GM10266 (cell line): ENCODE measurements around the gene ZNF76.

Experiments used
- DNase-seq: peaks from one replicate; pipeline ENCODE4 v3.0.0; 2012; ENCODE audit errors: extremely low spot score
- TF ChIP-seq, protein P1 (sequence below): IDR thresholded peaks from 2 replicates; pipeline ENCODE4 v1.5.1; 2012; ENCODE audit warnings: mild to moderate bottlenecking, low read depth; ENCODE audit not compliant: control insufficient read depth, insufficient read depth; ENCODE audit errors: missing control alignments

The ZNF76 gene

DNA sequence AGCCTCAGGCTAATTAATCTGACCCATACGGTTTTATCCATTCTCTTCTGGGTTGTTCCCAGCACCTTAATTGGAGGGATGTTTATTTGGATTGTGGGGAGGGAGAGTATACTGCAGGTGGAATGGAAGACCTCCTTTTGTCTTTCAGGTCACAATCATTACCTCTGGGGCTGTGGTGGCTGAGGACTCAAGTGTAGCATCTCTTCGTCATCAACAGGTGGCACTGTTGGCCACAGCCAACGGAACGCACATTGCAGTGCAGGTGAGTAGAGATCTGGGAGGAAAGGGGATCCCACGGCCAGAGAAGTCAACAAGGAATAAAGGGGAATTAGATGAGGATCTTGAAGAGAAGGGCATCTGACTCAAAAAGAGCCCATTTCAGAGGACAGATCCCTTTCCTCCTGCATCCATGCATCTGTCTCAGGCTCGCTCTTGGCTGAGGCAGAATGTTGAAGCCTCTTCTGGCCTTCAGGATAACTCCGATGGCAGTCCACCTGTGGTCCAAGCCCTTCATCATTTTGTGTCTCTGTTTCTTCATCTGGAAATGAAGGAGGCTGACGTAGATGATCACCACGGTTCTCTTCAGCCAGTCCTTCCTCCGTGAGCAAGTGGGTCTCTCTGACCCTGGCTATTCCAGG is 34.9 kb downstream of the ZNF76 start:
- peak; percentile 65 for DNase-seq

GRCh38 chr6:35295036-35295435 is 35.5 kb downstream of the ZNF76 start:
- TF ChIP-seq, protein P1, sequence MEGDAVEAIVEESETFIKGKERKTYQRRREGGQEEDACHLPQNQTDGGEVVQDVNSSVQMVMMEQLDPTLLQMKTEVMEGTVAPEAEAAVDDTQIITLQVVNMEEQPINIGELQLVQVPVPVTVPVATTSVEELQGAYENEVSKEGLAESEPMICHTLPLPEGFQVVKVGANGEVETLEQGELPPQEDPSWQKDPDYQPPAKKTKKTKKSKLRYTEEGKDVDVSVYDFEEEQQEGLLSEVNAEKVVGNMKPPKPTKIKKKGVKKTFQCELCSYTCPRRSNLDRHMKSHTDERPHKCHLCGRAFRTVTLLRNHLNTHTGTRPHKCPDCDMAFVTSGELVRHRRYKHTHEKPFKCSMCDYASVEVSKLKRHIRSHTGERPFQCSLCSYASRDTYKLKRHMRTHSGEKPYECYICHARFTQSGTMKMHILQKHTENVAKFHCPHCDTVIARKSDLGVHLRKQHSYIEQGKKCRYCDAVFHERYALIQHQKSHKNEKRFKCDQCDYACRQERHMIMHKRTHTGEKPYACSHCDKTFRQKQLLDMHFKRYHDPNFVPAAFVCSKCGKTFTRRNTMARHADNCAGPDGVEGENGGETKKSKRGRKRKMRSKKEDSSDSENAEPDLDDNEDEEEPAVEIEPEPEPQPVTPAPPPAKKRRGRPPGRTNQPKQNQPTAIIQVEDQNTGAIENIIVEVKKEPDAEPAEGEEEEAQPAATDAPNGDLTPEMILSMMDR: no peak
- no peak for DNase-seq

More for the DNA sequence above, 34.9 kb downstream of the ZNF76 start:
- TF ChIP-seq, protein P1: peak; percentile 83

- TF ChIP-seq, protein P1: no peak
- no peak for DNase-seq
Measured at GRCh38 chr6:35295521-35296315, 36.2 kb downstream of the ZNF76 start.

DNA sequence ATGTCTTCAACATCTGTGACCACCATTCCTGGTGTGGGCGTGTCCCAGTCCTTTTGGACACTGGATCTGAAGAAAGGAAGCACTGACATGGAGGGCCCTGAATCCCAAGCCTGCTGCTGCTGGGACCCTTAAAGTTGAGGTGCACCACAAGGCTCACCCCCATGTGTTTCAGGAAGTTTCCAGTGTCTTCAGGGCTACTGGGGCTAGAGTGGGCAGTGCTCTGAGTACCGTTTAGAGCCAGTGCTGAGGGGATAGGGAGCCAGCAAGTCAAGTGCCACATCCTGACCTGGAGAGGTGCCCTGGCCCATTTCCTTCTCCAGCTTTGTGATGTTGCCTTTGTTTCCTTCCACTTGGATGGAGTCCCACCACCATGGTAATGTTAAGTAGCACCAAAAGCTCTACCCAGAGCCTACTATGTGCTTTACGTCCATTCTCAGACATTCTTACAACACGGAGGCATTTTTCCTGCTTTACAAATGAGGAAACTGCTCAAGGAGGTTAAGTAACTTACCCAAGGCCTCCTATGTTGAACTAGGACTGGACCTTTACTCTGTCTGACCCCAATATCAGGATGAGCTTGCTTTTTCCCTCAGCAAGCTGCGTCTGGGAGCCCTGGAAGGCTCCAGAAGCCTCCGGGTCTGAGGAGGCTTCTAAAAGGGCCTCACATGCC is 37.5 kb downstream of the ZNF76 start:
- TF ChIP-seq, protein P1: no peak
- DNase-seq: no peak

DNA sequence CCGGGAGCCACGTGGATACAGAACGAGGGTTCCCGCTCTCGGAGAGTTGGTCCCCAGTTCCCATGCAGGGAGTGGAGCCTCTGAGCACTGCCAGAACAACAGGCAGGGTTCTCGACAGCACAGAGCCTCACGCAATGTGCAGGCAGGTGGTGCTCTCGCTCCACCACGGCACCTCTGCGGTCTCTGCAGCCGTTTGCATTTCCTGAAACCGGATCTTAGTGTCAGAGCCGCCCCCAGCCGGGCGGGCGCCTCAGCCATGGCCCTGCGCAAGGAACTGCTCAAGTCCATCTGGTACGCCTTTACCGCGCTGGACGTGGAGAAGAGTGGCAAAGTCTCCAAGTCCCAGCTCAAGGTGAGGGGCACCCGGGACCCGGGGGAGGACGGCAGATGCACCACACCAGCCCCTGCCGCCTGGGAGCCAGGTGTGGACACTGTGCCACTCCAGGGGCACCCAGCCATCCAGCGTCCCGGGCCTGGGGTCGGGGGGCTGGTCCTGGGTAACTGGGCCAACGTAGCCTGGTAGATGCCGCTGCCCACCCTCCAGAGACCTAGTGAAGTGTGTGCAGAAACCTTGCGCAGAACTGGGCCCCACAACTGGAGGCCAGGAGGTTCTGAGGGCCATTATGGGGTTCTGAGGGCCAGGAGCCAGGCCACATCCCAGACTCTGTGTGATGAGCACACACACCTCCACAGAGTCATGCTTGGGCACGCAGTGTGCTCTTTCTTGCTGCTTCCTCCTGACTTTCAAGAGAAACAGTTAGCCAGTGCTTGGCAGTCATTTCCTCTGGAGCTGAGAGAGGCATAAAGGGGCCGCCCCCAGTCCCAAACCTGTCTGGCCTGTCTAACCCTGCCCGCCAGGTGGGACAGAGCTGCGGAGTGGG is 38.3 kb downstream of the ZNF76 start, which contains the start of gene DEF6:
TSS of gene DEF6 (plus strand) at position 218 of the 881 bp plus-strand sequence. CDS start at position 257, 39 bp downstream.
- DNase-seq: peak; percentile 90
- TF ChIP-seq, protein P1: peak; percentile 94

DNA sequence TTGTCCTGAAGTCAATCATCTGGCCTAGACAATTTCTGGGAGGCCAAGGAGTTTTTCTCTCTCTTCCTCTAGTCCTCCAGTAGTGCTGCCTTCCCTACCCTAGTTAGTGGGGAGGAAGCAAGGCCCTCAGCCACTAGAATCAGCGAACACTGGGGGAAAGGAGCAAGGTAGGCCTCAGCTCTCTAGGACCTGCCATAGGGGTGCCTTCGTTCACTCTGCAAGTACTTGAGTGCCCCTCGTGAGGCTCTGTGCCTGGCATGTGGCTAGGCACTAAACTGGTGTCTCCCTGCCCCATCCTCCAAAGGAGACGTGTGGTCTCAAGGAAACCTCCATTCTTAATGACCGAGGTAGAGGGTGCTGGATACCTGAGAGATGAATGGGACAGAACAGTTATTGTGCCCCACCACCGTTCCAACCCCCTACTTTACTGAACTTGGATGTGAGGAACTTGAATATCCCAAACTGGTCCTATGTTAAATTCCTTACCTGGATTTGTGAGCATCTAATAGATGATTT is 39.1 kb downstream of the ZNF76 start:
- no peak for DNase-seq
- TF ChIP-seq, protein P1: no peak
